Cerebellar nuclear complex (tissue), 1 donor: ENCODE data around the gene UQCRHL.

Experiments used
- DNase-seq, 2 experiments: peaks; one replicate each; lab custom pipeline; 2025; lab: John Stamatoyannopoulos, UW

The UQCRHL gene

GRCh38 chr1:15758953-15759661 lies 48.3 kb downstream of the UQCRHL start:
- DNase-seq: no peak

GRCh38 chr1:15758343-15758931 lies 49.0 kb downstream of the UQCRHL start, which contains the start of gene FBLIM1:
FBLIM1 (plus strand) TSS chr1:15758795; CDS start chr1:15764984, 6,189 bp downstream.
- no peak for DNase-seq

- DNase-seq: no peak
Measured at GRCh38 chr1:15757575-15758342, 49.7 kb downstream of the UQCRHL start.
